GM12873 (cell line): Measurements from ENCODE around the gene PIPOX.

Experiments used
- CTCF ChIP-seq: IDR thresholded peaks from 2 replicates; pipeline ENCODE4 v1.5.1; 2012; ENCODE audit warnings: low read depth, mild to moderate bottlenecking, moderate library complexity, low read length, control low read depth; ENCODE audit not compliant: insufficient read depth; ENCODE audit errors: missing control alignments

Gene PIPOX

DNA sequence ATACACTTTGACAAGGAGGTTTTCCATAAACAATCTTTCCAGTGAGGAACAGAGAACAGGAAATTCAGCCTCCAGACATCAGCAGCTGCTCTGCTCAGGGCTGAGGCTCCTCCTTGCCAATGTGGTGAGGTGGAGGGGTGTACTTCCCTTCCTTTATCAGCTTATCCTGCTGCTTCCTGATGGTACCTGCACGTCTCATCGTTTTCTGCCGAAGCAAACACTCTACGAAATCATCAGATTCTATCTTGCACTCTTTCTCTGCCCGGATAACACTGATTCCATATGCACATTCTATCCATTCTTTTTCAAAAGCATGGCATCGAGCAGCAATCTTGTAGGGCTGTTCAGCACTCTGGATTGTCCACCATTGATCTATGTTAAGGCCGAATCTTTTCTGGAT is 21.7 kb upstream of the PIPOX start:
- no peak for TF ChIP-seq CTCF

- no peak for TF ChIP-seq CTCF
Observed at GRCh38 chr17:29022074-29022473, 20.9 kb upstream of the PIPOX start.

GRCh38 chr17:29024316-29024952 is 18.5 kb upstream of the PIPOX start:
- TF ChIP-seq CTCF, result no peak

GRCh38 chr17:29031488-29031887 is 11.5 kb upstream of the PIPOX start:
- no peak for TF ChIP-seq CTCF

GRCh38 chr17:29032013-29032856 is 10.7 kb upstream of the PIPOX start:
- TF ChIP-seq CTCF, result no peak

DNA sequence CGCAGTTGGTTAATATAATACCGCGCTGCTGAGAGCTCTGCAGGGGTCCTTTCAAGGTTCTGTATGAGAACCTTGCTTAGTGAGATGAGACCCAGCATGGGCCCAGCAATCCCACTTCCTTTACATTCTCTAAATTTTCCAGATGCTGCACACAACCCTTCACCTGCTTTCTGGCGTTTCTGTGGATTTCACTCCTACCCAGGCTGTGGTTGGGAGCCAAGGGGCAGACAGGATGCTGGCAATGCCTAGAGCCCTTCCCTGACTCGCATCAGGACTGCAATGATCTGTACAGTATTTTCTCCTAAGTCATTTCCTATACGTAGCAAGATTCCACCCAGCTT is 10.1 kb upstream of the PIPOX start:
- no peak for TF ChIP-seq CTCF

DNA sequence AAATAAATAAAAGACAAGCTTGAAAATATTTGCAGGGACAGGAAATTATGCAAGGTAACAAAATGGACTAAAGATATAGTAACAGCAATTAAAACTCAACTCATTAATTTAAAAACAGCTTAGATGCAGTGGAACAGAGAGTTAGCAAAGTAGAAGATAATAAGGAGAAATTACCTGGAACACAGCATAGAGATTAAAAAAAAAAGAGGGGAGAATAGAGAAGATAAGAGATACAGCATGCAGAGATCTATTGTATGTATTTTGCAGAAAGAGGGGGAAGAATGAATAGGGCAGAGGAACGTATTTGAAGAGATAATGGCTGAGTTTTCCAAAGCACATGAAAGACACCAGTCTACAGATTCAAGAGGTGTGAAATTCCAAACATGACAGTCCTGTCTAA is 8.4 kb upstream of the PIPOX start:
- TF ChIP-seq CTCF, result no peak
